H1 (cell line): Measurements from ENCODE around the gene WDR44. TPM values are rescaled to one million over a fixed set of nuclear protein-coding genes. Genes with fewer than 3 reads are reported as not detected.

Experiments
- BACH1 ChIP-seq: IDR thresholded peaks from 2 replicates; pipeline ENCODE4 v1.6.1; 2012; ENCODE audit warnings: low read length, improper control_type of control experiment
- CBX5 ChIP-seq: fragments of 300-800, 300-1000 bp; sonication (generic); IDR thresholded peaks from 2 replicates; pipeline ENCODE4 v1.7.1; 2016; ENCODE audit warnings: antibody characterized with exemption, low read length, low read depth
- CEBPB ChIP-seq: IDR thresholded peaks from 2 replicates; pipeline ENCODE4 v1.6.1; 2012; ENCODE audit warnings: low read depth, low read length
- CHD1 ChIP-seq: IDR thresholded peaks from 2 replicates; pipeline ENCODE4 v1.6.1; 2012; ENCODE audit warnings: low read depth, low read length, improper control_type of control experiment
- CTBP2 ChIP-seq: IDR thresholded peaks from 2 replicates; pipeline ENCODE4 v1.7.0; 2011; ENCODE audit warnings: borderline replicate concordance, mild to moderate bottlenecking, moderate library complexity, mixed read lengths, low read length; ENCODE audit not compliant: insufficient read depth, insufficient read length
- EGR1 ChIP-seq: IDR thresholded peaks from 2 replicates; pipeline ENCODE4 v1.6.1; 2011; ENCODE audit warnings: low read depth, low read length, borderline replicate concordance
- FOSL1 ChIP-seq: IDR thresholded peaks from 2 replicates; pipeline ENCODE4 v1.6.1; 2011; ENCODE audit warnings: mild to moderate bottlenecking, low read depth, low read length, moderate library complexity; ENCODE audit not compliant: insufficient read depth
- HDAC2 ChIP-seq, 2 experiments: fragments of 300-600 bp in 1 of 2; sonication (generic) in 1 of 2; IDR thresholded peaks; 2 replicates each; pipeline ENCODE4 v1.6.1; 2011 to 2012; ENCODE audit warnings: low read depth in 2 of 2, low read length in 2 of 2, mild to moderate bottlenecking in 2 of 2, moderate library complexity in 2 of 2, borderline replicate concordance in 1 of 2, inconsistent platforms in 1 of 2
- JUN ChIP-seq: IDR thresholded peaks from 2 replicates; pipeline ENCODE4 v1.6.1; 2011; ENCODE audit warnings: low read depth, mild to moderate bottlenecking, improper control_type of control experiment, low read length
- JUND ChIP-seq: IDR thresholded peaks from 2 replicates; pipeline ENCODE4 v1.6.1; 2011; ENCODE audit warnings: mild to moderate bottlenecking, improper control_type of control experiment, low read length
- KDM5A ChIP-seq: fragments of 200-600 bp; IDR thresholded peaks from 2 replicates; pipeline ENCODE4 v1.7.1; 2012; ENCODE audit warnings: mild to moderate bottlenecking, low read length, inconsistent platforms, mixed read lengths
- MAFK ChIP-seq: IDR thresholded peaks from 2 replicates; pipeline ENCODE4 v1.6.1; 2012; ENCODE audit warnings: low read depth, mild to moderate bottlenecking, improper control_type of control experiment, low read length
- RBBP5 ChIP-seq: IDR thresholded peaks from 2 replicates; pipeline ENCODE4 v1.7.1; 2012; ENCODE audit warnings: low read depth, mild to moderate bottlenecking, inconsistent platforms, low read length, moderate library complexity, borderline replicate concordance
- RFX5 ChIP-seq: IDR thresholded peaks from 2 replicates; pipeline ENCODE4 v1.6.1; 2011; ENCODE audit warnings: low read depth, low read length, improper control_type of control experiment, borderline replicate concordance
- RNF2 ChIP-seq: fragments of 200-900, 300-1000 bp; sonication (generic); IDR thresholded peaks from 2 replicates; pipeline ENCODE4 v1.7.1; 2016; ENCODE audit warnings: borderline replicate concordance, low read depth, mild to moderate bottlenecking, antibody characterized with exemption, low read length; ENCODE audit not compliant: poor library complexity, severe bottlenecking; ENCODE audit errors: missing control alignments
- SIRT6 ChIP-seq: IDR thresholded peaks from one replicate; pipeline ENCODE4 v1.7.1; 2012; ENCODE audit warnings: low read length, inconsistent platforms
- SIX5 ChIP-seq: IDR thresholded peaks from 2 replicates; pipeline ENCODE4 v1.6.1; 2011; ENCODE audit warnings: mild to moderate bottlenecking, low read depth, low read length
- SP1 ChIP-seq: IDR thresholded peaks from 2 replicates; pipeline ENCODE4 v1.6.1; 2011; ENCODE audit warnings: low read depth, low read length
- SRF ChIP-seq: IDR thresholded peaks from 2 replicates; pipeline ENCODE4 v1.6.1; 2011; ENCODE audit warnings: mild to moderate bottlenecking, low read depth, low read length, moderate library complexity
- TAF7 ChIP-seq: optimal IDR thresholded peaks from 2 replicates; pipeline ENCODE3; 2011; ENCODE audit warnings: low read depth, mild to moderate bottlenecking, inconsistent platforms, low read length, moderate library complexity, borderline replicate concordance
- TEAD4 ChIP-seq: IDR thresholded peaks from 2 replicates; pipeline ENCODE4 v1.6.1; 2012; ENCODE audit warnings: low read depth, low read length, inconsistent platforms, mixed read lengths
- polyA plus RNA-seq, 7 experiments: library from polyadenylated mRNA; depleted of rRNA in 3 of 7; stranded (reverse) in 5 of 7; unstranded in 2 of 7; fragments of >200 nt in 5 of 7; fragments of 200-250 nt in 2 of 7; gene quantifications; 1 replicate in 5 of 7; 2 replicates in 1 of 7; 4 replicates in 1 of 7; pipeline versions ENCODE4 v1.2.1 to v1.2.3, GENCODE V29; 2011 to 2013; ENCODE audit warnings: missing spikeins in 2 of 7, mixed read lengths in 2 of 7
- total RNA-seq: library from RNA; stranded (reverse); fragmentation: NEBNext Ultra II Directional; extraction: Animal tissue kit (Norgen Biotek cat#: 25700); gene quantifications from 2 replicates; pipeline ENCODE4 v1.2.1, GENCODE V29; 2021
- TF ChIP-seq, protein P1 (sequence below): IDR thresholded peaks from 2 replicates; pipeline ENCODE4 v1.6.1; 2012; ENCODE audit warnings: low read length, inconsistent platforms
- TF ChIP-seq, protein P2 (sequence below): IDR thresholded peaks from 2 replicates; pipeline ENCODE4 v1.6.1; 2012; ENCODE audit warnings: inconsistent platforms

The WDR44 gene
- total and polyA plus RNA-seq, 2 of the 8 experiments (the other 6 are each of a cell fraction or from before 2014, with no cell fraction given): 5.1 to 17.2 TPM

DNA sequence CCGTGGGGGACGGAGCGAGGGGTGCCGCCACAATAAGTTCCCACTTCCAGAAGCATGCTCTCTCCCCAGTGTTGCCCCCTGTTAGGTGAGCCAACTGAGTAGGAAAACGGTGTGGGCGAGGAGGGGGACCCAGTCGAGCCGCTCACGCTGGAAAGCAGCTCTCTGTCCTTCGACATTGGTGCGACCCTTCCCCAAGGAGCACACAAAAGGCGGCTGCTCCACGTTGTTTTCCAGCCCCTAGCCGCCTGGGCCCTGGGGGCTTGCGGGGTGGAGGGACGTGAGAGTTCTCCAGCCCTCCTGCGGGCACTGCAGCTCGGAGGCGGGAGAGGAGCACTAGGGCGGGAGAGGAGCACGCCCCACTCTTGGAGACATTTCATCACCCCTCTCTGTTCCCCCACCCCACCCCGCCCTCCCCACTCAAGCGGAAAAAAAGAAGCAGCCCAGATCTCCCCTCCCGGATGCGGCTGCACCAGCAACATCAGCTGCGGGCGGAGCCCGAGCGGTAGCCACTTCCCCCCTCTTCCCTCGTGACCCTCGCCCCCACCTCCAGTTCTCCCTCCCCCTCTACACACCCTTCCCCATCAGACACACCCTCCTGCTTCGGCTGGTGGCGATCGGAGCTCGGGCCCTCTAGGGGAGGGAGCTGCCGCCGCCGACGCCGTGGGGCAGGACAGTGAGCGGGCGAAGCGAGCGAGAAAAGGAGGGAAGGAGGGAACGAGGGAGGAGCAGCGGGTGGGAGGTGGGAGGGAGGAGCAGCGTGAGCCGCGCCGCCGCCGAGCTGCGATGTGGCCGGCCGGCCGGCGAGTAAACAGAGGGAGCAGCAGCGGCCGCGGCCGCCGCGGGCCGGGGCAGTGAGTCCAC, 149.4 kb downstream of the WDR44 start, which contains the start of gene DOCK11 (continued):
- TF ChIP-seq EGR1: no peak
- TF ChIP-seq, protein P1, sequence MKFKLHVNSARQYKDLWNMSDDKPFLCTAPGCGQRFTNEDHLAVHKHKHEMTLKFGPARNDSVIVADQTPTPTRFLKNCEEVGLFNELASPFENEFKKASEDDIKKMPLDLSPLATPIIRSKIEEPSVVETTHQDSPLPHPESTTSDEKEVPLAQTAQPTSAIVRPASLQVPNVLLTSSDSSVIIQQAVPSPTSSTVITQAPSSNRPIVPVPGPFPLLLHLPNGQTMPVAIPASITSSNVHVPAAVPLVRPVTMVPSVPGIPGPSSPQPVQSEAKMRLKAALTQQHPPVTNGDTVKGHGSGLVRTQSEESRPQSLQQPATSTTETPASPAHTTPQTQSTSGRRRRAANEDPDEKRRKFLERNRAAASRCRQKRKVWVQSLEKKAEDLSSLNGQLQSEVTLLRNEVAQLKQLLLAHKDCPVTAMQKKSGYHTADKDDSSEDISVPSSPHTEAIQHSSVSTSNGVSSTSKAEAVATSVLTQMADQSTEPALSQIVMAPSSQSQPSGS: no peak
- TF ChIP-seq SIRT6: no peak
- TF ChIP-seq SRF: no peak
- TF ChIP-seq MAFK: no peak
- TF ChIP-seq JUN: no peak
- TF ChIP-seq TAF7: no peak
- TF ChIP-seq CBX5: no peak
- TF ChIP-seq CEBPB: no peak
- TF ChIP-seq, protein P2, sequence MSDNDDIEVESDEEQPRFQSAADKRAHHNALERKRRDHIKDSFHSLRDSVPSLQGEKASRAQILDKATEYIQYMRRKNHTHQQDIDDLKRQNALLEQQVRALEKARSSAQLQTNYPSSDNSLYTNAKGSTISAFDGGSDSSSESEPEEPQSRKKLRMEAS: peak; percentile 74
- no peak for TF ChIP-seq FOSL1
- TF ChIP-seq CTBP2: no peak
- TF ChIP-seq BACH1: no peak
- TF ChIP-seq JUND: no peak
- TF ChIP-seq RFX5: no peak
- no peak for TF ChIP-seq HDAC2 (IDR thresholded peaks at IDR 0.05; ENCODE audit: borderline replicate concordance in 1 of 2, low read depth in 2 of 2, low read length in 2 of 2)
- no peak for TF ChIP-seq SIX5
- TF ChIP-seq CHD1: no peak
- TF ChIP-seq RNF2: no peak
- peak; percentile 65 for TF ChIP-seq RBBP5
- TF ChIP-seq SP1: no peak
- TF ChIP-seq TEAD4: no peak
- no peak for TF ChIP-seq KDM5A
